ENCODE measurements around the gene RHBDD1. TPM values are rescaled to one million over a fixed set of nuclear protein-coding genes. Genes with fewer than 3 reads are reported as not detected.

Gene RHBDD1
- total and polyA plus RNA-seq, 2 donors (not counting 3 experiments of a cell fraction or from before 2014, with no cell fraction given): 6.8 to 19.4 TPM

DNA sequence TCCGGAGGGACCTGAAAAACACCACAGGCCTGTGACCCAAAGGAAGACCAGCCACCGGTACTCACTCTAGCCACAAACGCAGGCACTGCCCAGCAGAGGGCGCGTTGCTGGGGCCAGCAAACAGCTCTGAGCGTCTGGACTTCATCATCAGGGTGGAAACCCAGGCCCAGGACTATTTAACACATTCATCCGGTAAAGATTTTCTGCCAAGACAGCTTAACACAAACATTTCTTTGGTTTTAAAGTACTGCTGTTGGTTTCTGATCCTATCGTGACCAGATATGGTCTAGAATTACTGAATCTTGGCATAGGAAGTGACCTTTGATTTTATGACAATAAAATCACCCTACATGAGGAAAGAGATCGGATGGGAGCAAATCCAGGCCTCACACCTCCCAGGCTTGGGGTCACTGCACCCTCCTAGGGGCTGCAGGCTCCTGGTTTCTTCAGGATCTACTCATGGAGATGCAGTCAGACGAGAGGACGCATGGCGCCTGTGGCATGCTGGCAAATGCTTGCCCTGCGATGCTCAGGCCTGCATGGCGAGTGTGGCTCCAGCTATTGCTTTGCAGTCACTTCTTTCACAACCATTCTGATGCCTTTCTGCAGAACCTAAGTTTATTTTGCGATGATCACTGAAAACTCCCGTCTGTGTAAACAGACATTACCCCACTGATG lies 197.8 kb downstream of the RHBDD1 start:
- intact Hi-C loops (cut with micrococcal nuclease) (loop anchor here (2.0 kb wide), 1 partner anchor 73 kb away; no protein-coding TSS in a partner anchor), dilution Hi-C loops (cut with MboI; ENCODE audit: extremely low pct_ligation_motif_present, low sequenced_read_pairs) (no loop called here)
- FAIRE-seq (no peak), DNase-seq (ENCODE audit: low read depth, low spot score) (no peak)
- CTCF ChIA-PET: interaction anchor here (1.0 kb wide), 1 partner anchor 10 kb away, joined by 3 read pairs; no protein-coding TSS in a partner anchor
- H3K9ac ChIP-seq (replicated peaks; ENCODE audit: extremely low read depth, insufficient read depth, low read length): no peak overlapping the region
- no TSS peak for BruUV-seq (replicated peaks)
- no peaks in the 10 kb centered on the region for H3K27me3 ChIP-seq (ENCODE audit: control insufficient read depth in 2 of 2, insufficient read depth in 2 of 2, low read length in 2 of 2)
- H3K79me2 ChIP-seq (ENCODE audit: control insufficient read depth, insufficient read depth, low read length): no peaks in the 10 kb centered on the region
- no peak overlapping the region for H3K4me3 ChIP-seq (replicated peaks in 1 of 3; ENCODE audit: insufficient read depth in 1 of 3, low read depth in 1 of 3, low read length in 3 of 3)
- no peaks in the 10 kb centered on the region for H4K20me1 ChIP-seq (replicated peaks; ENCODE audit: control insufficient read depth, extremely low read depth, insufficient read depth, low read length)
- H3K4me2 ChIP-seq (ENCODE audit: insufficient read depth, low read length): no peak overlapping the region
- no peak overlapping the region for H2AFZ ChIP-seq (ENCODE audit: low read depth, low read length)
- POLR2A ChIA-PET: no interaction called here
- no peak overlapping the region for H3K27ac ChIP-seq (ENCODE audit: insufficient read depth, low read depth, low read length)
- no peaks in the 10 kb centered on the region for H3K4me1 ChIP-seq (ENCODE audit: control insufficient read depth, extremely low read depth, insufficient read depth, low read length)
- TF ChIP-seq POLR2A (IDR thresholded peaks at IDR 0.05; ENCODE audit: low read depth, low read length): no peak
- TF ChIP-seq CTCF (IDR thresholded peaks at IDR 0.05; ENCODE audit: extremely low read depth in 1 of 2, insufficient read depth in 1 of 2, low read depth in 1 of 2, low read length in 2 of 2): peak; percentile 15 to 38
- no peaks in the 10 kb centered on the region for H3K36me3 ChIP-seq (ENCODE audit: control insufficient read depth in 2 of 2, extremely low read depth in 1 of 2, insufficient read depth in 2 of 2, low read length in 2 of 2)
- H3K9me3 ChIP-seq (replicated peaks; ENCODE audit: control insufficient read depth, insufficient read depth, low read length): no peaks in the 10 kb centered on the region
- no peaks in the 10 kb centered on the region for H3K9me1 ChIP-seq (replicated peaks; ENCODE audit: control insufficient read depth, extremely low read depth, insufficient read depth, low read length)

DNA sequence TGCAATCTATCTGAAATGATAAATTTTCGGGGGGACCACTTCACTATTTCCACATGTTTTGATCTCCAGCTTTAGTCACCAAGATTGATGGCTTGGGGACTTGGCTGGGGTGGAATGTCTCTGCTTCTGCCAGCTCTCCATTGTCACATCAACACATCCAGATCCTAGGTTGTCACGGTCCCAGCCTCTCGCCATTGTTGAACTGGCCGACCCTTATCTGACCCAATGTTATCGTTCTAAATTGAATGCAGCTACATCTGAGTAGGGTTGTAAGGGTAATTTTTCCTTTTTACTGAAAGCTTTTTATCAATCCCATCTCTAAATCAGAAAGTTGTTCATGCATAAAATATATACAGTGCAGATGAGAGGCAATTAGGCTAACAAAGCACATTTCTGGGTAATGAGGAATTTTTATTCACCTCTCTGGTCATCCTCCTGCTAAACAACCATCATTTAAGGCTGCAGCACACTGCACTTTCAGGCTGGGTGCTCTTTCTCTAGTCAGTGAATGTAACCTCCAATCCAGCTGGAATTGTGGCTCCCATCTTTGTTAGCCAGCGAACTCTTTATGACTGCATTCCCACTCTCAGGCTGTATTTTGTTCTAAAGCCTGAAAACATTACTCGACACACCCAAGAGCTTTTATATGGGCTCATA lies 200.0 kb downstream of the RHBDD1 start:
- FAIRE-seq (no peak), DNase-seq (ENCODE audit: low read depth, low spot score) (no peak)
- Histone ChIP-seq H3K9me3 (replicated peaks; ENCODE audit: control insufficient read depth, insufficient read depth, low read length) (no peaks in the 10 kb centered on the region), H3K9me1 (replicated peaks; ENCODE audit: control insufficient read depth, extremely low read depth, insufficient read depth, low read length) (no peaks in the 10 kb centered on the region), H3K4me1 (ENCODE audit: control insufficient read depth, extremely low read depth, insufficient read depth, low read length) (no peaks in the 10 kb centered on the region), H3K79me2 (ENCODE audit: control insufficient read depth, insufficient read depth, low read length) (no peaks in the 10 kb centered on the region), H3K4me3 (replicated peaks in 1 of 3; ENCODE audit: insufficient read depth in 1 of 3, low read depth in 1 of 3, low read length in 3 of 3) (no peak overlapping the region), H3K27ac (ENCODE audit: insufficient read depth, low read depth, low read length) (no peak overlapping the region), H3K36me3 (ENCODE audit: control insufficient read depth in 2 of 2, extremely low read depth in 1 of 2, insufficient read depth in 2 of 2, low read length in 2 of 2) (no peaks in the 10 kb centered on the region), H4K20me1 (replicated peaks; ENCODE audit: control insufficient read depth, extremely low read depth, insufficient read depth, low read length) (no peaks in the 10 kb centered on the region), H3K4me2 (ENCODE audit: insufficient read depth, low read length) (no peak overlapping the region), H3K9ac (replicated peaks; ENCODE audit: extremely low read depth, insufficient read depth, low read length) (no peak overlapping the region), H2AFZ (ENCODE audit: low read depth, low read length) (no peak overlapping the region), H3K27me3 (ENCODE audit: control insufficient read depth in 2 of 2, insufficient read depth in 2 of 2, low read length in 2 of 2) (no peaks in the 10 kb centered on the region)
- ChIA-PET CTCF (no interaction called here), POLR2A (no interaction called here)
- TF ChIP-seq FOS (IDR thresholded peaks at IDR 0.05; ENCODE audit: borderline replicate concordance, insufficient read depth, low read length) (no peak), MYC (IDR thresholded peaks at IDR 0.05; ENCODE audit: low read depth, low read length) (no peak), JUN (IDR thresholded peaks at IDR 0.05; ENCODE audit: borderline replicate concordance, insufficient read depth, insufficient read length, low read depth) (no peak), CTCF (IDR thresholded peaks at IDR 0.05; ENCODE audit: extremely low read depth in 1 of 2, insufficient read depth in 1 of 2, low read depth in 1 of 2, low read length in 2 of 2) (no peak), POLR2AphosphoS5 (IDR thresholded peaks at IDR 0.05; ENCODE audit: insufficient read depth, low read depth, low read length) (no peak), POLR2A (IDR thresholded peaks at IDR 0.05; ENCODE audit: low read depth, low read length) (no peak), EZH2 (IDR thresholded peaks at IDR 0.05; ENCODE audit: borderline replicate concordance, low read depth, low read length, severe bottlenecking) (no peak), MAX (IDR thresholded peaks at IDR 0.05; ENCODE audit: insufficient read depth, insufficient read length) (no peak), GATA2 (IDR thresholded peaks at IDR 0.05; ENCODE audit: insufficient read depth, insufficient read length, low read depth, low read length) (no peak)
- dilution Hi-C loops (cut with MboI; ENCODE audit: extremely low pct_ligation_motif_present, low sequenced_read_pairs): no loop called here
- intact Hi-C loops (cut with micrococcal nuclease): no loop called here
- BruUV-seq (replicated peaks): no TSS peak
